CD4-positive, alpha-beta T cell treated with Interleukin-4 for 4 hours (primary cell): ENCODE results near the gene HTR3B.

Source experiments
- DNase-seq: peaks from one replicate; pipeline ENCODE4 v3.0.0-alpha.2; 2020

HTR3B gene

DNA sequence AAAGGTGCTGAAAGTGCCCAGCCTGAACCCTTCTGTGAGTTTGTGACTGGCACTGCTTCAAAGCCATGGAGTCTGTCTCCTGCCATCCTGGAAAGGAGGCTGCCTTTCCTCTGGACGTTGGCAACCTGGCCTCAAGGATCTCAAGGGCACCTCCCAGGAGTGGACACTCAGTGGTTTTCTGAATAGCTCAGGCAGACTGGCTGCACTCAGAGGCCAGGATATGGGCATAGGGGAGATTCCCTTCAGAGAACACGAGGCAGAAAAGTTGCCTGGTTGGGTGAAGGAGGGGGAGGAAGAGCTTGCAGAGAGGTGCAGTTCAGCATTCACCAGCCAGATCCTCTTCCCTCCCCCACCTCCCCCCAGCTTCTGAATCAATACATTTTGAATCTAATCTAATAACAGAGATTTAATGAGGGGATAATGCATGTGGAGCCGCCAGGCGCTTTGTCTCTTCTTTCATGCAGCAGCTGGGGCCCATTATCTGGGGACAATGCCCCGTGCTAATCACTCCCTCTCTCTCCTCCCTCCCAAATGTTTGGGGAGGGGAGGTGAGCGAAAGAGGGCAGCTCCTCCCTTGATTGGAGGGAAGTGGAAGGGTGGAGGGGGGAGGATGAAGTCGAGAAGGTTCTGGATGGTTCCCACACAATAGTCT lies 88.0 kb downstream of the HTR3B start:
- DNase-seq: no peak

DNA sequence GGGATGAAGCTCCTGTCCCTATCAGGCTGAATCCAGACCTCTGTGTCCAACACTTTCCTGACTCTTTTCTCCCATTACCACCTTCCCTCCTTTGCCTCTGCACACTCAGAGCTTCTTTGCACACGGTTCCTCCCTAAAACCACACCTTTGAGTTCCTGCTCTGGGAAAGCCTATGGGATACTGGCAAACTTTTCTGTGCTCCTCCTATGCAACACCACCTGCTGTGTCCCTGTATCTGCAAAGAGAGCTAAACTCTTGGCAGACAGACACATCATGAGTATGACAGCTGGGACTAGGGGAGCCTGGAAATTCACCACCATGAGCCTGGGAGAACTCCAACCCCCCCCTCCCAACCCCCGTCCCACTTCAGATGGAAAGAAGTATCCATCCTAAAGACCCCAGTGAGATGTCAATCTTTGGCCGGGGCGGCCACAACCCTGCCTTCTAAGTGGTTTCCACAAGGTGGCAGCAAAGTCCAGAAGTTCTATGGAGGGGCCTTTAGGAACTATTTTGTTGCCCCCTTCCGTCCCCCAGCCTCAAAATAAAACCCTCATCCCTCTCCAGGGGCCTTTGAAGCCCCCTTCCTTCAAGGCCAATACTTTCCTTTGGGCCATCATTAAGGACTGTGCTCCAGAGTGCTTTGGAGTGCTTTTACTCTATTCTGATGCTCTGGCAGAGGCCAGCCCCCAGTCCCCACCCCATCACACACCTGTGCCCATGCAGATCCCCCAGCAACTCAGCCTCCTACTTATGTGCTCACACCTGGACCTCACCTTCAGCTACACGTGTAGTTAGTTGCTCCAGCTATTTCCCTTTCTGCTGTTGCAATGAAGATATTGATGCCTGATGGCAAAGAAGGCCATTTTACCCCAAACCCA lies 89.7 kb downstream of the HTR3B start:
- DNase-seq: peak; percentile 37
